HG03135 (cell line): Measurements from ENCODE around the gene EHD2.

Experiments
- ATAC-seq: cut with Tn5 transposase; IDR thresholded peaks from one replicate; pipeline ENCODE4 v1.9.1; 2021; ENCODE audit warnings: mild to moderate bottlenecking, moderate library complexity; ENCODE audit not compliant: unreplicated experiment

EHD2 gene

DNA sequence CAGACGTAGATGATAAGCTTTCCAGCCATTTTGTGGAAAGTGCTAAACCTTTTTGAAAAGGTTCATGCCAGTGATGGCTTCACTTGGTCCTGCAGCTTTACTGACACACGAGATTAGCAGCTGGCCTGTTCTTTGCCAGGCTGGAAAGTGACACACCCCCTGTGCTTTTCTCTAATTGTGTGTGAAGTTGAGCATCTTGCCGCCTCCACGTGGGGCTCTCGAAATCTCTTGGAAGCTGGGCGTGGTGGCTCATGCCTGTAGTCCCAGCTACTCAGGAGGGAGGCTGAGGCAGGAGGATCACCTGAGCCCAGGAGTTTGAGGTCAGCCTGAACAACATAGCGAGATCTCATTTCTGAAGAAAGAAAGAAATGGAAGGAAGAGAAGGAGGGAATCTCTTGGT lies 25.3 kb upstream of the EHD2 start:
- ATAC-seq, result no peak

DNA sequence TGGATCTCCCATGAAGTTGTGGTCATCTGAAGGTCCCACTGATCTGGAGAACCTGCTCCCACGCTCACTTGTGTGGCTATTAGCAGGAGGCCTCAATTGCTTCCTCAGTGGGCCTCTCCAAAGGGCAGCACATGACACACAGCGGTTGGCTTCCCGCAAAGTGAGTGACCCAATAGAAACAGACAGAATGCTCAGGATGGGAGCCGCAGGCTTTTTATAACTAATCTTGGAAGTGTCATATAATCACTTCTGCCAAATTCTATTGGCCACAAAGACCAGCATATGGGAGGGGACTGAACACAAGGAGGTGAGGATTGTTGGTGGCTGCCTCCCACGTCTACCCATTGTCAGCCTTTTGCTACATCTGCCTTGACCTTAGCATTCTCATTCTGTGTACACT lies 22.1 kb upstream of the EHD2 start:
- no peak for ATAC-seq

DNA sequence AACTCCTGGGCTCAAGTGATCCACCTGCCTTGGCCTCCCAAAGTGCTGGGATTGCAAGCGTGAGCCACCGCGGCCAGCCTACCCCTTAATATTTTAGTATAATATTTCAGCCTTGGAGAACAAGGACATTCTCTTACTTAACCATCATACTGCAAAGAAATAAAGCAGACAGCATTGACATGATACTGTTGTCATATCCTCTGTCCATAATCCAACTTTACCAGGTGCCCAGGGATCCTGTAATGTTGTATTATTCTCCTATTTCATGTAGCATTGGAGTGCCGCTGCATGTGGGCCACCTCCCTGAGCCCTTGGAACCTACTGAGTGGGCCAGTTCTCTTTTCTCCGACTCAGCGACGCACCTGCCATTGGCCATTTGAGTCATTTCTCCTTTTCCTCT lies 21.4 kb upstream of the EHD2 start:
- no peak for ATAC-seq

DNA sequence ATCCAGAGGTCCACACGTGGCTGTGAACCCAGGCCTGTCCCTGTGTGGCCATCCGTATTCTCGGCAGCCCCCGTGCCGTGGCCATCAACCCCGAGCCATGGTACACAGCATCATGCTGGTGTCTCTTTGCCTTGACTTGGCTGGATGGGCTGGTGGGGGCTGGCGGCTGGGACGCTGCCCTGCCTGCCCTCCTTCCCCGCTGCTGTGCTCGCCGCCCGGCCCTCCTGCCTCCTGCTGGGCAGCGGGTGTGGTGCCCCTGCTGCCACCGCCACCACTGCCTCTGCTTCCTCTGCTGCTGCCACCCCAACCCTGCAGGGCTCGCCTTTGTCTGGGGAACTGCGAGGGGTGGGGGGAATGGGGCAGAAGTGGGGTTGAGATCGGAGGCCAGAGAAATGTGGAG lies 19.7 kb upstream of the EHD2 start:
- no peak for ATAC-seq

DNA sequence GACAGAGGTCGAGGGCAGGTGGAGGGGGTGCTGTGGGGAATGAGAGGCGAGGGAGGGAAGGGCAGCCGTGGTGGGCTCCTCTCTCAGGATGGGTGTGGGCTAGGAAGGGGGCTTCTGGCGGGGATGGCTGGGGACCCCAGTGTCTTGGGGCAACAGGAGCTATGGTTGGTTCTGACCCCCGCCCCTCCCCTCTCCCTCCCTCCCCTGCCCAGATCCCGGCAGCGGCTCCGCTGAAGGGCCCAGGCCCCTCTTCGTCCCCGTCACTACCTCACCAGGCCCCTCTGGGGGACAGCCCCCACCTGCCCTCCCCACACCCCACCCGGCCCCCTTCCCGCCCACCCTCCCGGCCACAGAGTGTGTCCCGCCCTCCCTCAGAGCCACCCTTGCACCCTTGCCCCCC lies 19.3 kb upstream of the EHD2 start:
- no peak for ATAC-seq

DNA sequence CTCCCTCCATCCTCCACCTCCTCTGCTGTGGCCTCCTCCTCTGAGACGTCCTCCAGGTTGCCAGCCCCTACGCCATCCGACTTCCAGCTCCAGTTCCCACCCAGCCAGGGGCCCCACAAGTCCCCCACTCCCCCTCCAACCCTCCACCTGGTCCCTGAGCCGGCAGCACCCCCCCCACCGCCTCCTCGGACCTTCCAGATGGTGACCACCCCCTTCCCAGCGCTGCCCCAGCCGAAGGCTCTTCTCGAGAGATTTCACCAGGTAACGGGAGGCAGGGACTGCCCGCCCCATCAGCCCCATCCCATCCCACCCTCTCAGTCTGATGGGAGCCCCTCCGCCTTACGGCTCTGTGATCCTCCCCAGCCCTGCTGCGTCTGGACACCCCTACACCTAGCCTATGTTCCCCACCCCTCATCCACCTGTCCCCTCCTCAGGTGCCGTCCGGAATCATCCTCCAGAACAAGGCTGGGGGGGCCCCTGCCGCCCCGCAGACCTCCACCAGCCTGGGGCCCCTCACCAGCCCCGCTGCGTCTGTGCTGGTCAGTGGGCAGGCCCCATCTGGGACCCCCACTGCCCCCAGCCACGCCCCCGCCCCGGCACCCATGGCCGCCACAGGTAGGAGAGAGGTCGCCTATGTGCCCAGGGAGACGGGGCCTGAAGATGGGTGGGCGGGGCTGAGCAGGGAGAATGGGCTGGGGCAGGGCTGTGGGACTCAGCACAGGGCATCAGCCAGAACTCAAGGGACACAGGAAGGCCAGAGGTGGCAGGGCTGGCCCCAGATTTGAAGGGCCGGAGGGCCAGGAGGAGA lies 18.6 kb upstream of the EHD2 start:
- ATAC-seq, result no peak

DNA sequence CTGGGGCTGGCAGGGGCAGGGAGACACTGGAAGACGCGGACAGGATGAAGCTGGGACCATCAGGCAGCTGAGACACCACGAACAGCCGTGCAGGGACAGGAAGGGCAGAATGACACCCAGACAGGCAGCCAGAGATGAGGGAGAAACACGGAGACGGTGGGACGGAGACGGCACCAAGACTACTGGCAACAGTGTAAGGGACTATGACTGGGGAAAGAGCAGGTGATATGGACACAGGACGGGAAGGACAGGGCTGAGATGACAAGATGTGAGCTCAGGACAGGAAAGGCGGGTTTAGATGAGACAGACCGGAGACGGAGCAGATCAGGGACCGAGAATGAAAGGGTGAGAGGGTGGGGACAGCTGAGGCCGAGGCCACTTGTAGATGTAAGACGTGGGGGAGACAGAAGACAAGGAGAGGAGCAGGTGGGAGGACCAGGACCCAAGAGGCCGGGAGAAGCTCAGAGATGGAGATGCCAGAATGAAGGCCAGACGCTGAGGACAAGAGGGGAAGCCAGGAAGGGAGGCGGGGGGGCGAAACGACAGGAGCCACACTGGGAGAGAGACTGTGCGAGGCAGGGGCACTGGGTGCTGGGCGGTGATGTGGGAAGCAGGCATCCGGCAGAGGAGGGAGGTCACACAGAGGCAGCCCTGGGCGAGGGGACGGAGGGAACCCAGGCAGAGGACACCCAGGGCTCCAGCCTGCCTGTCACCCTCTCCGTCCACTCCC lies 17.5 kb upstream of the EHD2 start:
- ATAC-seq, result no peak

DNA sequence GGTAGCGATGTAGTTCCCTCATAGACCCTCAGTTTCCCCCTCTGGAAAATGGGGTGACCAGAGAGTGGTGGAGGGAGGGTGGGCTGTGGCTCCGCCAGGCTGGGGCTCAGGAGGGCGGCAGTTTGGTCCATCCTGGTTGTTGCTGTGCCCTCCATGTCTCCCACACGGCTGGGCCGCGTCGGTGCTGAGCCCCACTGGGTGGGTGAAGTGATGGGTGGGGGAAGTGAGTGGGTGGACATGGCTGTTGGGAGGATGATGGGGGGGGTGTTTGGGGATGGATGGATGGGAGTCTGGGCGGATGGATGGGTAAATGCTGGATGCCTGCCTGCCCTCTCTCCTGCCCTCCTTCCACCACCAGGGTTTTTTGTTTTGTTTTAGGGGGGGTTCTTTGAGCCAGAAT lies 16.6 kb upstream of the EHD2 start:
- ATAC-seq, result no peak

DNA sequence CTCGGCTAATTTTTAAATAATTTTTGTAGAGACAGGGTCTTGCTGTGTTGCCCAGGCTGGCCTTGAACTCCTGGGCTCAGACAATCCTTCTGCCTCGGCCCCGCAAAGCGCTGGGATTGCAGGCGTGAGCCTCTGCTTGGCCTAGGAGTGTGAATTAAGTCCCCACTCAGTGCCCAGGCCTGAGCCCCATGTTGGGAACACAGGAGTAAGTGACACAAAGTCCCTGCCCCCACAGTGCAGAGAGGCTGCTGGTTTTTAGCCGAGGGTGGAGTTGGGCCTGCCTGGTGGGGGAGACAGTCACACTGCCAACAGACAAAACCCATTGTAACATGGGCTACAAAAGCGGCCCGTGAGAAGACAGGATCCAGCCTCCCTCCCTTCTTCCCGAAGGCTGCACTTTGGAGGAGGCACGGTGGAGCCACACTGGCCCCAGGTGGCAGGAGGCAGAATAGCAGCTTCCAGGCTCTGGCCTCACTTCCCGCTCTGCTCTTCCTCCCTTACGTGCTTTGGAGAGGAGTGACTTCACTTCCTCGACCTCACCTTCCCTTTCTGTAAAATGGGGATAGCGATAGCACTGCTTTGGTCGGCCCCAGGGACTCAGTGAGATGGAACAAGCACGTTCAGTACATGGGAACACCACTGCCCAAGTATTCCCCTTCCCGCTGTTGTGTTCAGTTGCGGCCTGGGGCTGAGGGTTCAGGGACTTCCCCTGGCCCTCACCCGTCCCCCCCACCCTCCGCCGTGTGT lies 15.2 kb upstream of the EHD2 start:
- no peak for ATAC-seq

DNA sequence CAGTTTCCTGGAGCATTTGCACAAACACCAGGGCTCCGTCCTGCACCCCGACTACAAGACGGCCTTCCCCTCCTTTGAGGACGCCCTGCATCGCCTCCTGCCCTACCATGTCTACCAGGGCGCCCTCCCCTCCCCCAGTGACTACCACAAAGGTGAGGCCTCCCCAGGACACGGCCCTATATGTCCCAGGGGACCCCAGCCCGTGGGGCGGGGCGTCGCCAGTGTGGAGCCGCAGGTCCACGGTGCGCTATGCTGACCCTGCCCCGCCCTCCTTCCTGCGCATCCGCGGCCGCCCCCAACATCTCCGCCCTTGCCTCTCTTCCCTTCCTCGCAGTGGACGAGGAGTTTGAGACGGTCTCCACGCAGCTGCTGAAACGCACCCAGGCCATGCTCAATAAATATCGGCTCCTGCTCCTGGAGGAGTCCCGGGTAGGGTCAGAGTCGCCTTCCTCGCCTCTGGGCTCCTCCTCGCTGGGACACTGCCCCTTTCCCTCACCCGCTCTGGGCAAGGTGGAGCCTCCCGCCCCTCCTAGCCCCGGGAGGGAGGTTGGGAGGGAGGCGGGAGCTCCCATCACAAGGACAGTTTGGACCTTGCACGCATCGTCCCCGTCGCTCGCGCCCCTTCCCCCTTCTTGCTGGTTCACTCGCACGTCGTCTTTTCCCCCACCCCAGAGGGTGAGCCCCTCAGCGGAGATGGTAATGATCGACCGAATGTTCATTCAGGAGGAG lies 14.4 kb upstream of the EHD2 start:
- no peak for ATAC-seq

DNA sequence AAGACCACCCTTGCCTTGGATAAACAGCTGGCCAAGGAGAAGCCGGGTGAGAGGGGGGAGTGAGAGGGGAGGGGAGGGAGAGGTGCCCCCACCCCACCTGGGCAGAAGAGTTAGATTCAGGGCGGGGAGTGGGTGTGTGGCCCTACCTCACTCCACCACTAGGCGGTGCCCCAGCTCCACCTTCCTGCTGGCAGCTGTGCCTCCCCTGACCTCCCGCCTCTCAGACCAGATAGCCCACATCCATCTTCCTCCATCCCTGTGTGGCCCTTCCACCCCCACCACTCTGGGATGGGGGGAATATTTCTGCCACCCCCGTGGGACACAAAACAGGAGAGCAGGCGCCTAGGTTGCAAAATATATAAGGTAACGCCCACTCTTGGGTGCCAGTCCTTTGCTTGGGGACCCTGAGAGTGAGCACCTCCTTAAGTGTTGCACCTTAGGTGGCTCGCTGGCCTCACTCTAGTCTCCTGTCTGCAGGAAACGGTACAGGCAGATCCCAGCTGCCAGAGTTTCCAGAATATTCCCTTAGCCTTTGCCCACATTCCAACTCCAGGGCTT lies 13.8 kb upstream of the EHD2 start:
- no peak for ATAC-seq

DNA sequence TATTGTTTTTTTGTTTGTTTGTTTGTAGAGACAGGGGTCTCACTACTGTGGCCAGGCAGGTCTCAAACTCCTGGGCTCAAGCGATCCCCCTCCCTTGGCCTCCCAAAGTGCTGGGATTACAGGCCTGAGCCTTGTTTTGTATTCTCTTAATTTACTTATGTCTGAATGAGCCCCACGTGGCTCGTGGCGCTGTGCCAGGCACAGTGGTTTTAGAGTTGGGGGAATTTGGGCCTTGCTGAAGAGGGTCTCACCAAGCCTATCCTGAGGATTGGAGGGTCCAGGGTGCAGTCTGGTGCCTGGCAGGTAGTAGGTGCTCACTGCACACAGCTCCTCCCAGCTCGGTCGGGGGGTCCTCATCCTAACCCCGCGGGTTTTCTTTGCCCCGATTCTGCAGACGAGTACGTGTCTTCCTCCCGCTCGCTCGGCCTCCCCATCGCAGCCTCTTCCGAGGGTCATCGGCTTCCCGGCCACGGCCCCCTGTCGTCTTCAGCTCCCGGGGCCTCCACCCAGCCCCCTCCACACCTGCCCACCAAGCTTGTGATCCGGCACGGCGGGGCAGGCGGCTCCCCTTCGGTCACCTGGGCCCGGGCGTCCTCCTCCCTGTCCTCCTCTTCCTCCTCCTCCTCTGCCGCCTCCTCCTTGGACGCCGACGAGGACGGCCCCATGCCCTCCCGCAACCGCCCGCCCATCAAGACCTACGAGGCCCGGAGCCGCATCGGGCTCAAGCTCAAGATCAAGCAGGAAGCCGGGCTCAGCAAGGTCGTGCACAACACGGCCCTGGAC lies 12.1 kb upstream of the EHD2 start:
- ATAC-seq, result no peak

DNA sequence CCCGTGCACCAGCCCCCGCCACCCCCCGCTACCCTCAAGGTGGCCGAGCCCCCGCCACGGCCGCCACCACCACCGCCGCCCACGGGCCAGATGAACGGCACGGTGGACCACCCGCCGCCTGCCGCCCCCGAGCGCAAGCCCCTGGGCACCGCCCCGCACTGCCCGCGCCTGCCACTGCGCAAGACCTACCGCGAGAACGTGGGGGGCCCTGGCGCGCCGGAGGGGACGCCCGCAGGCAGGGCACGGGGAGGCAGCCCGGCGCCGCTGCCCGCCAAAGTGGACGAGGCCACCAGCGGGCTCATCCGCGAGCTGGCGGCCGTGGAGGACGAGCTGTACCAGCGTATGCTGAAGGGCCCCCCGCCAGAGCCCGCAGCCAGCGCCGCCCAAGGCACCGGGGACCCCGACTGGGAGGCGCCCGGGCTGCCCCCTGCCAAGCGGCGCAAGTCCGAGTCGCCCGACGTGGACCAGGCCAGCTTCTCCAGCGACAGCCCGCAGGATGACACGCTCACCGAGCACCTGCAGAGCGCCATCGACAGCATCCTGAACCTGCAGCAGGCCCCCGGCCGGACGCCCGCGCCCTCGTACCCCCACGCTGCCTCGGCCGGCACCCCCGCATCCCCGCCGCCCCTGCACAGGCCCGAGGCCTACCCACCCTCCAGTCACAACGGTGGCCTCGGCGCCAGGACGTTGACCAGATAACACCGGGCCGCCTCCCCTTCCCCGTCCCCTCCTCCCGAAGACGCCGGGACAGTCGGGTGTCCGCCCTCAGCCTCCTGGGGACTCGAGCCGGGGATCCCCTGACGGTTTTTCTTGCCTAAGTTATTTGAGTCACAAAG lies 11.3 kb upstream of the EHD2 start:
- ATAC-seq, result no peak

DNA sequence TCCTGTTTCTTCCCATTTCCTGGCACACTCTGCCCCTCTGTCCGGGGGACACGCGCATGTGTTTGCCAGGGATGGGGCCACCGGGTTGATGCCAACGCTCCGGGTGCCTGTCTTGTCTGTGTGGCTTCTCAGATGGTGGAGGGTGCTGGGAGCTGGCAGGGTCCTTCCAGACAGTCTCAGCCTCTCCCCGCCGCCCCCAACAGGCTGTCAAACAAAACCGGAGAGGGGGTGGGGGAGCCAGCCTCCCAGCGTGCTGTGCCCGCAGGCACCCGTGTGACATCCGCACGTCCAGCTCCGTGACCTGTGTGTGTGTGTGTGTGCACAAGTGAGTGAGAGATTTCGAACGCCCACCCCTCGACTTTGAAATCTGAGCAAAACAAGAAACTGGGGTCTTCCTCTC lies 10.6 kb upstream of the EHD2 start:
- no peak for ATAC-seq

DNA sequence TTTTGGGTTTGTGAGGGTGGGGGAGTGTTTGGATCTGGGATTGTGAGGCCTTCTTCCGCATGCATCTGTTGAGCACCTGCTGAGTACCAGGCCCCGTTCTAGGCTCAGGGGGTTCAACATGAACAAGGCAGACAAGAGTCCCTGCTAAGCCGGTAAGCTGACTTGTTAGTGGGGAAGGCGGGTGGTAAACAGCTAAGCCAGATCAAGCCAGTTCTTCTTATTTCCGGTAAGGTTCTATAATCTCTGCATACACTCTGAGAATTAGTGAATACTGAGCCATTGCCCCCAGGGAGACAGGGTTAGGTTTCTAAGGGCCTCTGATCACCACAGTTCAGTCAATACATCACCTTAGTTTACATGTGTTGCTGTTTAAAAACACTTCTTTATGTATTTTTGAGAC lies 9.9 kb upstream of the EHD2 start:
- ATAC-seq, result no peak

DNA sequence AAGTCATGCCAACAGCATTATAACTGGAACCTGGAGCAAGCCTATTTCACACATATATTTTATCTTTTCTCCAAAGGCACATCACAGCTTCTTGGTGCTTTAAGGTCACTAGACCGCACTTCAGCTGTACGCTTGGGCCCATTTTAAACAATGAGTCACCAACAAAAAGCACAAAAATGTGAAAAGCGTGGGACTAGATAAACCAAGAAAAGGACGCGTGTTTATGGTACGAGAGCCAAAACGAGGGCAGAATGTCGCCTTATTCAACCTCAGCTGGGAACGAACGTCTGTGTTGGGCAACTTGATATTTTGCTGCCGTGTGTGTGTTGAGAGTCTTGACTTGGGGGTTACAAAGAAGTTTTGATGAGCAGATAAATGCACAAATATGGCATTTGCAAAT lies 9.2 kb upstream of the EHD2 start:
- ATAC-seq, result no peak

DNA sequence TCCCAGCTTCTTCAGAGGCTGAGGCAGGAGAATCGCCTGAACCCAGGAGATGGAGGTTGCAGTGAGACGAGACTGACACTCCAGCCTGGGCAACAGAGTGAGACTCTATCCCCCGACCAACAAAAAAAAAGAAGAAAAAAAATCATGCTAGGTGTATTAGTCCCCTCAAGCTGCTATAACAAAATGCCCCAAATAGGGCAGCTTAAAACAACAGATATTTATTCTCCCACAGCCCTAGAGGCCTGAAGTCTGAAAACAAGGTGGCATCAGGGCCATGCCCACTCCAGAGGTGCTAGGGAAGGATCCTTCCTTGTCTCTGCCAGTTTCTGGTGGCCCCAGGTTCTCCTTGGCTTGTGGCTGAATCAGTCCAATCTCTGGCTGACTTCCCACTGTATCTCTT lies 8.6 kb upstream of the EHD2 start:
- ATAC-seq, result no peak

DNA sequence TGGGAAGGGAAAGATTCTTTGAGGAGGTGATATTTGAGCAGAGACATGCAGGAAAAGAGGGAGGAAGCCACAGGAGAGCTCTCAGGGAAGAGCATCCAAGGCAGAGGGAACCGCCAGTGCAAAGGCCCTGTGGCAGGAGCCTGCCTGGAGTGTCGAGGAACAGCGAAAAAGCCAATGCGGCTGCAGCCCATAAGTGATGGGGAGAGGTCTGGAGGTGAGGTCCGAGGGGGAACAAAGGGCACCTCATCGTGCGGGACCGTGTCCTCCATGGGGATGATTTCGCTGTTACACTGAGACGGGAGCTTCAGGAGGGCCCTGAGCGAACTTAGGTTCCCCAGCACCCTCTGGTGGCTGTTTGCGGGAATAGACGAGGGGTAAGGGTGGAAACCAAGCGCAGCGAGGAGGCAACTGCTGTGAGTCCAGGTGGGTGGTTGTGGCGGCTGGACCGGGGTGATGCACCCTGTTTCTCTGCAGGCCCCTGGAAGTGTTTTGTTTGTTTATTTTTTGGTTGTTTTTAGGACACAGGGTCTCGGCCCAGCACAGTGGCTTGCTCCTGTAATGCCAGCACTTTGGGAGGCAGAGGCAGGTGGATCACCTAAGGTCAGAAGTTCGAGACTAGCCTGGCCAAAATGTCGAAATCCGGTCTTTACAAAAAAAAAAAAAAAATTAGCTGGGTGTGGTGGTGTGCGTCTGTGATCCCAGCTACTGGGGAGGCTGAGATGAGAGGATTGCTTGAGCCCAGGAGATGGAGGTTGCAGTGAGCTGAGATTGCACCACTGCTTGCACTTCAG lies 5.9 kb upstream of the EHD2 start:
- no peak for ATAC-seq
